ENCODE data around the gene RAP2B.

GRCh38 chr3:153176197-153176596, 14.2 kb downstream of the RAP2B start:
- no peak for TF ChIP-seq POLR2AphosphoS5 (IDR thresholded peaks at IDR 0.05; ENCODE audit: low read depth)
- TF ChIP-seq CTCF (IDR thresholded peaks at IDR 0.05; ENCODE audit: insufficient read depth, low read length), result no peak

All from HL-60 (cell line).